ENCODE measurements around the gene DBNDD1.
A peak's percentile ranks its signal among the peaks of the same experiment; 100 is the strongest.

The DBNDD1 gene

GRCh38 chr16:90046971-90047713 lies 27.9 kb upstream of the DBNDD1 start:
- Histone ChIP-seq H3K4me3 (ENCODE audit: low read depth in 1 of 2, low read length in 1 of 2) (peak overlapping the region; percentile 30 to 54), H3K36me3 (no peaks in the 10 kb centered on the region), H3K27me3 (peaks cover 43% of the 10 kb centered on the region), H3K9me3 (no peaks in the 10 kb centered on the region), H3K4me1 (ENCODE audit: control insufficient read depth in 1 of 2, insufficient read depth in 1 of 2, low read depth in 1 of 2, low read length in 1 of 2) (peaks cover 9 to 11% of the 10 kb centered on the region in 2 experiments), H3K27ac (no peak overlapping the region)
- no peak for TF ChIP-seq CTCF (IDR thresholded peaks at IDR 0.05)

GRCh38 chr16:90046122-90046970 lies 27.1 kb upstream of the DBNDD1 start:
- H3K27me3 ChIP-seq, result peaks cover 43% of the 10 kb centered on the region
- no peak overlapping the region for H3K4me3 ChIP-seq (ENCODE audit: low read depth in 1 of 2, low read length in 1 of 2)
- H3K9me3 ChIP-seq, result no peaks in the 10 kb centered on the region
- TF ChIP-seq CTCF (IDR thresholded peaks at IDR 0.05), result no peak
- H3K4me1 ChIP-seq (ENCODE audit: control insufficient read depth in 1 of 2, insufficient read depth in 1 of 2, low read depth in 1 of 2, low read length in 1 of 2), result peaks cover 9 to 11% of the 10 kb centered on the region in 2 experiments
- no peaks in the 10 kb centered on the region for H3K36me3 ChIP-seq
- no peak overlapping the region for H3K27ac ChIP-seq

GRCh38 chr16:90044111-90044551 lies 24.9 kb upstream of the DBNDD1 start:
- no peaks in the 10 kb centered on the region for H3K9me3 ChIP-seq
- no peak for TF ChIP-seq CTCF (IDR thresholded peaks at IDR 0.05)
- H3K4me1 ChIP-seq (ENCODE audit: control insufficient read depth in 1 of 2, insufficient read depth in 1 of 2, low read depth in 1 of 2, low read length in 1 of 2), result peaks cover 9 to 11% of the 10 kb centered on the region in 2 experiments
- peaks cover 40% of the 10 kb centered on the region for H3K27me3 ChIP-seq
- peaks cover 6% of the 10 kb centered on the region for H3K36me3 ChIP-seq
- no peak overlapping the region for H3K4me3 ChIP-seq (ENCODE audit: low read depth in 1 of 2, low read length in 1 of 2)
- no peak overlapping the region for H3K27ac ChIP-seq

GRCh38 chr16:90043526-90043925 lies 24.3 kb upstream of the DBNDD1 start:
- Histone ChIP-seq H3K9me3 (no peaks in the 10 kb centered on the region), H3K27ac (no peak overlapping the region), H3K4me1 (ENCODE audit: control insufficient read depth in 1 of 2, insufficient read depth in 1 of 2, low read depth in 1 of 2, low read length in 1 of 2) (peaks cover 9 to 11% of the 10 kb centered on the region in 2 experiments), H3K4me3 (ENCODE audit: low read depth in 1 of 2, low read length in 1 of 2) (no peak overlapping the region), H3K36me3 (peaks cover 10% of the 10 kb centered on the region), H3K27me3 (peaks cover 34% of the 10 kb centered on the region)
- no peak for TF ChIP-seq CTCF (IDR thresholded peaks at IDR 0.05)

- H3K9me3 ChIP-seq, result no peaks in the 10 kb centered on the region
- peaks cover 15% of the 10 kb centered on the region for H3K36me3 ChIP-seq
- H3K4me3 ChIP-seq (ENCODE audit: low read depth in 1 of 2, low read length in 1 of 2), result no peak overlapping the region
- H3K4me1 ChIP-seq (ENCODE audit: control insufficient read depth in 1 of 2, insufficient read depth in 1 of 2, low read depth in 1 of 2, low read length in 1 of 2), result peaks cover 9 to 11% of the 10 kb centered on the region in 2 experiments
- H3K27ac ChIP-seq, result no peak overlapping the region
- H3K27me3 ChIP-seq, result peaks cover 29% of the 10 kb centered on the region
- TF ChIP-seq CTCF (IDR thresholded peaks at IDR 0.05), result no peak
Measured at GRCh38 chr16:90042946-90043514, 23.8 kb upstream of the DBNDD1 start.
